Adrenal gland (tissue), 5 donors: Measurements from ENCODE around the gene PACC1.

Source experiments
- CTCF ChIP-seq, 6 experiments: fragments of 450-650 bp in 4 of 6; fragments of 200-600 bp in 2 of 6; sonication (generic) in 1 of 6; IDR thresholded peaks; 1 replicate in 5 of 6; 2 replicates in 1 of 6; pipeline versions ENCODE4 v1.5.1 to v1.8.0; 2016 to 2021; ENCODE audit warnings: antibody characterized with exemption in 6 of 6, mild to moderate bottlenecking in 2 of 6, moderate library complexity in 1 of 6
- POLR2A ChIP-seq, 2 donors: fragments of 450-650 bp; IDR thresholded peaks; one replicate each; pipeline ENCODE4 v1.6.1; 2017; ENCODE audit warnings: antibody characterized with exemption in 2 of 2, mild to moderate bottlenecking in 2 of 2, moderate library complexity in 1 of 2
- donor health status: DM: no; HTN: no; CAD: no.

GRCh38 chr1:212421165-212421564, 6.5 kb upstream of the PACC1 start:
- TF ChIP-seq POLR2A (IDR thresholded peaks at IDR 0.05) (no peak), CTCF (IDR thresholded peaks at IDR 0.05) (no peak)
